PC-9 (cell line): ENCODE measurements around the gene LGI1. TPM values are rescaled to one million over a fixed set of nuclear protein-coding genes. Genes with fewer than 3 reads are reported as not detected.

Source experiments
- BruUV-seq: library from RNA; stranded (reverse); fragments of 400-500 nt; replicated peaks from 2 replicates; lab custom pipeline; 2021; lab: Mats Ljungman, UMichigan
- CTCF ChIA-PET: fragments of 300-600 bp; sonication (Branson Sonifier 250); formaldehyde crosslinking; loops from one replicate; lab custom pipeline; 2022; ENCODE audit warnings: antibody characterized with exemption; lab: Charles Lee
- POLR2A ChIA-PET: fragments of 300-600 bp; sonication (Branson Sonifier 250); formaldehyde crosslinking; loops from one replicate; lab custom pipeline; 2022; ENCODE audit warnings: antibody characterized with exemption; ENCODE audit not compliant: unreplicated experiment; lab: Charles Lee
- DNase-seq, 2 experiments: peaks; one replicate each; pipeline versions ENCODE4 v3.0.0 to v3.0.0-alpha.2; 2015 to 2022; ENCODE audit warnings: mixed read lengths in 1 of 2
- H2AFZ ChIP-seq: fragments of 200-600 bp; sonication (generic); 2 replicates; pipeline ENCODE4 v1.8.1; 2017; ENCODE audit warnings: antibody characterized with exemption
- H3F3A ChIP-seq: fragments of 200-600 bp; sonication (generic); 2 replicates; pipeline ENCODE4 v1.8.1; 2017; ENCODE audit warnings: antibody characterized with exemption, mild to moderate bottlenecking, low read depth; ENCODE audit not compliant: insufficient read depth
- H3K27ac ChIP-seq: fragments of 200-600 bp; sonication (generic); 2 replicates; pipeline ENCODE4 v1.6.1; 2016; ENCODE audit warnings: mixed run types
- H3K27me3 ChIP-seq: fragments of 200-600 bp; sonication (generic); 2 replicates; pipeline ENCODE4 v1.6.1; 2016; ENCODE audit warnings: low read depth, mixed run types; ENCODE audit not compliant: insufficient read depth
- H3K36me3 ChIP-seq: fragments of 200-600 bp; sonication (generic); 2 replicates; pipeline ENCODE4 v1.6.1; 2016; ENCODE audit warnings: low read depth, mixed run types
- H3K4me1 ChIP-seq: fragments of 200-600 bp; sonication (generic); replicated peaks from 2 replicates; pipeline ENCODE4 v1.6.1; 2016; ENCODE audit warnings: mixed run types; ENCODE audit not compliant: insufficient read depth
- H3K4me2 ChIP-seq: fragments of 200-600 bp; sonication (generic); 2 replicates; pipeline ENCODE4 v1.6.1; 2017; ENCODE audit warnings: mixed run types
- H3K4me3 ChIP-seq: fragments of 200-600 bp; sonication (generic); 2 replicates; pipeline ENCODE4 v1.6.1; 2016; ENCODE audit warnings: mixed run types
- H3K79me2 ChIP-seq: fragments of 200-600 bp; sonication (generic); 2 replicates; pipeline ENCODE4 v1.6.1; 2017; ENCODE audit warnings: low read depth, mixed run types
- H3K9me2 ChIP-seq: fragments of 200-600 bp; sonication (generic); 2 replicates; pipeline ENCODE4 v1.8.1; 2017; ENCODE audit warnings: mild to moderate bottlenecking; ENCODE audit not compliant: insufficient read depth
- H3K9me3 ChIP-seq: fragments of 200-600 bp; sonication (generic); 2 replicates; pipeline ENCODE4 v1.8.1; 2016; ENCODE audit warnings: low read depth; ENCODE audit not compliant: insufficient read depth
- H4K20me1 ChIP-seq: fragments of 200-600 bp; sonication (generic); 2 replicates; pipeline ENCODE4 v1.8.1; 2017; ENCODE audit not compliant: insufficient read depth
- EZH2 ChIP-seq: fragments of 200-600 bp; sonication (generic); IDR thresholded peaks from 2 replicates; pipeline ENCODE4 v1.8.0; 2017; ENCODE audit warnings: antibody characterized with exemption, low read depth
- intact Hi-C: fragments of 100-400 bp; cut with micrococcal nuclease; formaldehyde crosslinking; loops from one replicate; pipeline ENCODE4 v1.10.0; 2022; ENCODE audit not compliant: unreplicated experiment
- total RNA-seq: library from RNA; stranded (reverse); gene quantifications from 2 replicates; pipeline ENCODE4 v1.2.3, GENCODE V29; 2021
- TF ChIP-seq, protein P1 (sequence below): fragments of 200-600 bp; sonication (generic); conservative IDR thresholded peaks from 2 replicates; pipeline ENCODE4 v1.6.1; 2017; ENCODE audit warnings: mixed run types, antibody characterized with exemption, mild to moderate bottlenecking, moderate library complexity

Gene LGI1
- total RNA-seq, 1 experiment from 2014 or later = not detected

DNA sequence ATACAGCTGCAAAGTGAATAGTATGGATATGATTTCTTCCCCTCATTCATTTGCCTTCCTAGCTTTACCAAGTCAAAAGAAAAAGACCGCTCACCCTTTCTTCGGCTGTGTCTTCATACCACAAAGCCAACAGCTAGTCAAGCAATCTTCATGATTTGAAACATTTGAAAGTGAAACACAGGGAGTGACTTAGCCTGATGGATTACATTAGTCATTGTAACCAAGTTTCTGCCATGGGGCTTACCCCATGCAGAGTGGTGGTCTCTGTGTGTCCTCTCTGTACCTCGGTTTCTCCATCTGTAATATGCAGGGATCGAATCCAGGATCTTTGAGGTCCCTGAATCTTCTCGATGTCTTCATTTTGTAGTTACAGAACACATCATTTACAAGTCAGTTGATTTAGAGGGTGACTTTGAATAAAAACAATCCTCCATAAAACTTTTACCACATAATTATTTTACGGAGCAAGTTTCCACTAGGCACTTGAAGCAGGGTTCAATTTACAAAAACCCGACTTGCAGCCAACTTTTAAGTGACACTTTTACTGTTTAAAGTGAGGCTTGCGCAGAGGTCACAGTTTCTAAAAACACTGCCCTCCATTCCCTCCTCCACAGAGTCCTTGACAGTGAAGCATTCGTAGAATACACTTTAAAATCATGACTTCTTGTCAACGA, 2.2 kb upstream of the LGI1 start:
- intact Hi-C loops = no loop called here
- Histone ChIP-seq H3K4me3 (no peak overlapping the region), H3K36me3 (no peaks in the 10 kb centered on the region), H3K4me2 (no peak overlapping the region), H2AFZ (no peak overlapping the region), H3F3A (peaks cover 6% of the 10 kb centered on the region; the same call in 1 of the 2 replicates), H3K27me3 (no peaks in the 10 kb centered on the region), H3K4me1 (peaks cover 26% of the 10 kb centered on the region), H3K27ac (no peak overlapping the region), H3K9me3 (no peaks in the 10 kb centered on the region), H3K9me2 (no peaks in the 10 kb centered on the region), H4K20me1 (no peaks in the 10 kb centered on the region), H3K79me2 (no peaks in the 10 kb centered on the region)
- TF ChIP-seq EZH2 = no peak
- TF ChIP-seq, protein P1, sequence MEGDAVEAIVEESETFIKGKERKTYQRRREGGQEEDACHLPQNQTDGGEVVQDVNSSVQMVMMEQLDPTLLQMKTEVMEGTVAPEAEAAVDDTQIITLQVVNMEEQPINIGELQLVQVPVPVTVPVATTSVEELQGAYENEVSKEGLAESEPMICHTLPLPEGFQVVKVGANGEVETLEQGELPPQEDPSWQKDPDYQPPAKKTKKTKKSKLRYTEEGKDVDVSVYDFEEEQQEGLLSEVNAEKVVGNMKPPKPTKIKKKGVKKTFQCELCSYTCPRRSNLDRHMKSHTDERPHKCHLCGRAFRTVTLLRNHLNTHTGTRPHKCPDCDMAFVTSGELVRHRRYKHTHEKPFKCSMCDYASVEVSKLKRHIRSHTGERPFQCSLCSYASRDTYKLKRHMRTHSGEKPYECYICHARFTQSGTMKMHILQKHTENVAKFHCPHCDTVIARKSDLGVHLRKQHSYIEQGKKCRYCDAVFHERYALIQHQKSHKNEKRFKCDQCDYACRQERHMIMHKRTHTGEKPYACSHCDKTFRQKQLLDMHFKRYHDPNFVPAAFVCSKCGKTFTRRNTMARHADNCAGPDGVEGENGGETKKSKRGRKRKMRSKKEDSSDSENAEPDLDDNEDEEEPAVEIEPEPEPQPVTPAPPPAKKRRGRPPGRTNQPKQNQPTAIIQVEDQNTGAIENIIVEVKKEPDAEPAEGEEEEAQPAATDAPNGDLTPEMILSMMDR = no peak
- DNase-seq = no peak
- no TSS peak for BruUV-seq
- POLR2A ChIA-PET = no interaction called here
- CTCF ChIA-PET = interaction anchor here (0.7 kb wide), 1 partner anchor 57 kb away, joined by 3 read pairs; no protein-coding TSS in a partner anchor

DNA sequence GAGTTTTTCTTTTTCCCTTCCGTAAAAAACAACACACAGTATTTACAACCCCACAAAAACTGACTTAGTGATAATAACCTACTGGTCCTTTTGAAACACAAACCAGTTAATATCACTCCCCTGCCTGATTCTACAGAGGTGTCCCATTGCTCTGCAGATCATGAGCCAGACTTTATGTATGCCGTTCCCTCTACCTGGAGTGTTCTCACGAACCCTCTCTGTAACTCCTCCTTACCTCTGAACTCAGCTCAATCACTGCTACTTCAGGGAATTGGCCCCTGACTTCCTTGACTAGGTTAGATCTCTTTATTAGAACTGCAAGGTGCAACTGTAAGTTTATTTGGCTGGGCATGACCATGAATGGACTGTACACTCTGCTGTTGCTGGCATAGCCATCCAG, 1.6 kb upstream of the LGI1 start:
- intact Hi-C loops = no loop called here
- no TSS peak for BruUV-seq
- TF ChIP-seq, protein P1 = no peak
- TF ChIP-seq EZH2 = no peak

DNA sequence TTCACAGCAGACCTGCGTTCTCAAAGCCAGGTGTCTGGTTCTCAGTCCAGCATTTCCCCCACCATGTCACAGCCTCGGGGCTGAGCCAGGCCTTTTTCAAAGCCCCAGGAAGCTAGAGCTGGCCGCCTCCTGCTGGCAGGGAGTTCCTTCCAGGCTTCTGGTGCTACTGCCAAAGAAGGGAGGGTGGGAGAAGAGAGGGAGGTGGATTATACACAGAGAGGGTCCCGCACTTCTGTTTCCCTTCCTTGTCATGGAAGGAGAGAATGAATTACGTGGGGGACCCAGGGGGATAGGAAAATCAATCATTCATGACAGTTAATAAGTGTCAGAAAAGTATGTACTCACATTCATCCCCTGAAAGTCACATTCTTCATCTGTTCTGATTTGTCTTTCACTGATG, 600 bp upstream of the LGI1 start:
- ChIA-PET POLR2A (interaction anchor here (0.7 kb wide), 1 partner anchor 42 kb away, joined by 4 read pairs; no protein-coding TSS in a partner anchor), CTCF (no interaction called here)
- Histone ChIP-seq H3K4me3 (no peak overlapping the region), H2AFZ (no peak overlapping the region), H3K4me2 (no peak overlapping the region), H3K9me2 (no peaks in the 10 kb centered on the region), H4K20me1 (no peaks in the 10 kb centered on the region), H3K9me3 (no peaks in the 10 kb centered on the region), H3K36me3 (no peaks in the 10 kb centered on the region), H3K79me2 (no peaks in the 10 kb centered on the region), H3K4me1 (peaks cover 11% of the 10 kb centered on the region), H3K27me3 (no peaks in the 10 kb centered on the region), H3F3A (peaks cover 4% of the 10 kb centered on the region; the same call in 1 of the 2 replicates), H3K27ac (no peak overlapping the region)
- intact Hi-C loops = no loop called here
- DNase-seq = no peak
- TF ChIP-seq EZH2 = no peak
- TF ChIP-seq, protein P1 = no peak
- BruUV-seq = no TSS peak

More for the DNA sequence above, 1.6 kb upstream of the LGI1 start:
- H3K9me2 ChIP-seq = no peaks in the 10 kb centered on the region
- H4K20me1 ChIP-seq = no peaks in the 10 kb centered on the region
- no peaks in the 10 kb centered on the region for H3K36me3 ChIP-seq
- peaks cover 6% of the 10 kb centered on the region; the same call in 1 of the 2 replicates for H3F3A ChIP-seq
- H3K4me1 ChIP-seq = peaks cover 21% of the 10 kb centered on the region
- H3K9me3 ChIP-seq = no peaks in the 10 kb centered on the region
- ChIA-PET POLR2A (interaction anchor here (0.7 kb wide), 1 partner anchor 41 kb away, joined by 4 read pairs; no protein-coding TSS in a partner anchor), CTCF (no interaction called here)
- H3K4me3 ChIP-seq = no peak overlapping the region
- no peak overlapping the region for H3K4me2 ChIP-seq
- no peaks in the 10 kb centered on the region for H3K27me3 ChIP-seq
- H3K79me2 ChIP-seq = no peaks in the 10 kb centered on the region
- DNase-seq = no peak
- H3K27ac ChIP-seq = no peak overlapping the region
- no peak overlapping the region for H2AFZ ChIP-seq
